Osteoblast (primary cell): ENCODE results near the gene GRM5. TPM values are rescaled to one million over a fixed set of nuclear protein-coding genes. Genes with fewer than 3 reads are reported as not detected.
"Not testable (repeated sequence)": the region's sequence is repeated elsewhere in the genome, so short reads cannot be mapped to it uniquely, and the experiment has no call there.

Source experiments
- DNase-seq: peaks from one replicate; pipeline ENCODE4 v3.0.0; 2011; ENCODE audit warnings: low spot score, mixed read lengths; ENCODE audit not compliant: insufficient read length; ENCODE audit errors: missing footprints
- H2AFZ ChIP-seq: 2 replicates; pipeline ENCODE4 v1.6.0; 2011; ENCODE audit warnings: mild to moderate bottlenecking, low read length
- H3K27ac ChIP-seq: 2 replicates; pipeline ENCODE4 v1.5.1; 2011; ENCODE audit warnings: mild to moderate bottlenecking, low read depth, low read length, moderate library complexity
- H3K27me3 ChIP-seq: 2 replicates; pipeline ENCODE4 v1.6.0; 2012; ENCODE audit warnings: mild to moderate bottlenecking, control low read depth, inconsistent platforms, low read length, moderate library complexity; ENCODE audit not compliant: insufficient read depth
- H3K36me3 ChIP-seq: 2 replicates; pipeline ENCODE4 v1.5.1; 2011; ENCODE audit warnings: mild to moderate bottlenecking, low read length, control low read depth, moderate library complexity; ENCODE audit not compliant: insufficient read depth
- H3K4me1 ChIP-seq: 2 replicates; pipeline ENCODE4 v1.5.1; 2011; ENCODE audit warnings: mild to moderate bottlenecking, low read length, control low read depth, moderate library complexity; ENCODE audit not compliant: insufficient read depth
- H3K4me2 ChIP-seq: 2 replicates; pipeline ENCODE4 v1.6.0; 2011; ENCODE audit warnings: mild to moderate bottlenecking, low read length; ENCODE audit not compliant: insufficient read depth
- H3K4me3 ChIP-seq: fragments of 200-600 bp; sonication (generic); 3 replicates; pipeline ENCODE4 v1.5.1; 2012; ENCODE audit warnings: mild to moderate bottlenecking, low read length, inconsistent platforms; ENCODE audit not compliant: insufficient read depth
- H3K79me2 ChIP-seq: 2 replicates; pipeline ENCODE4 v1.6.0; 2012; ENCODE audit warnings: mild to moderate bottlenecking, low read length, control low read depth, inconsistent platforms; ENCODE audit not compliant: insufficient read depth
- H3K9me3 ChIP-seq: 2 replicates; pipeline ENCODE4 v1.5.1; 2011; ENCODE audit warnings: low read depth, low read length, control low read depth
- H4K20me1 ChIP-seq: 2 replicates; pipeline ENCODE4 v1.6.0; 2012; ENCODE audit warnings: mild to moderate bottlenecking, low read length, control low read depth; ENCODE audit not compliant: insufficient read depth
- CTCF ChIP-seq: IDR thresholded peaks from 2 replicates; pipeline ENCODE4 v1.5.1; 2011; ENCODE audit warnings: mild to moderate bottlenecking, low read depth, low read length, moderate library complexity; ENCODE audit errors: extremely low read depth
- total RNA-seq: library from RNA; depleted of rRNA; stranded (reverse); fragments of >200 nt; gene quantifications from 2 replicates; pipeline ENCODE4 v1.2.3, GENCODE V29; 2012

Gene GRM5
- total RNA-seq, 1 donor = not detected

- no peak overlapping the region for H3K4me2 ChIP-seq
- H3K27ac ChIP-seq = peak overlapping the region; percentile 90
- no peak for DNase-seq
Measured at GRCh38 chr11:88535266-88535665, 530.5 kb downstream of the GRM5 start.

DNA sequence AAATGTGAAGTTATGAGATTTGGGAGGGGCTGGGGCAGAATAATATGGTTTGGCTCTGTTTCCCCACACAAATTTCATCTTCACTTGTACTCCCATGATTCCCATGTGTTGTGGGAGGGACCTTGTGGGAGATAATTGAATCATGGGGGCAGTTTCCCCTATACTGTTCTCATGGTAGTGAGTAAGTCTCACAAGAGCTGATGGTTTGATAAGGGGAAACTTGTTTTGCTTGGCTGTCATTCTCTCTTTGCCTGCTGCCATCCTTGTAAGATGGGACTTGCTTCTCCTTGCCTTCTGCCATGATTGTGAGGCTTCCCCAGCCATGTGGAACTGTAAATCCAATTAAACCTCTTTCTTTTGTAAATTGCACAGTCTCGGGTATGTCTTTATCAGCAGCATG lies 531.1 kb downstream of the GRM5 start:
- not testable (repeated sequence) for H2AFZ ChIP-seq, DNase-seq
- peak overlapping the region; percentile 90 for H3K27ac ChIP-seq

More at GRCh38 chr11:88535266-88535665, 530.5 kb downstream of the GRM5 start:
- H3K27me3 ChIP-seq = no peaks in the 10 kb centered on the region
- H3K4me1 ChIP-seq = peaks cover 33% of the 10 kb centered on the region
- no peaks in the 10 kb centered on the region for H4K20me1 ChIP-seq
- no peak overlapping the region for H3K4me3 ChIP-seq
- TF ChIP-seq CTCF = no peak
- no peaks in the 10 kb centered on the region for H3K36me3 ChIP-seq
- H2AFZ ChIP-seq = peak overlapping the region; percentile 15
- H3K79me2 ChIP-seq = no peaks in the 10 kb centered on the region
- H3K9me3 ChIP-seq = no peaks in the 10 kb centered on the region

DNA sequence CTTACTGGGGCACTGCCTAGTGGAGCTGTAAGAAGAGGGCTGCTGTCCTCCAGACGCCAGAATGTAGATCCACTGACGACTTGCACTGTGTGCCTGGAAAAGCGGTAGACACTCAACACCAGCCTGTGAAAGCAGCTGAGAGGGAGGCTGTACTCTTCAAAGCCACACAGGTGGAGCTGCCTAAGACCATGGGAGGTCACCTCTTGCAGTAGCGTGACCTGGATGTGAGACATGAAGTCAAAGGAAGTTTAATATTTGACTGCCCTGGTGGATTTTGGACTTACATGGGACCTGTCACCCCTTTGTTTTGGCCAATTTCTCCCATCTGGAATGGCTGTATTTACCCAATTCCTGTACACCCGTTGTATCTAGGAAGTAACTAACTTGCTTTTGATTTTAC lies 531.6 kb downstream of the GRM5 start:
- TF ChIP-seq CTCF = no peak
- DNase-seq = no peak
- no peaks in the 10 kb centered on the region for H3K79me2 ChIP-seq
- no peak overlapping the region for H3K4me2 ChIP-seq
- H3K9me3 ChIP-seq = no peaks in the 10 kb centered on the region
- H4K20me1 ChIP-seq = no peaks in the 10 kb centered on the region
- no peaks in the 10 kb centered on the region for H3K36me3 ChIP-seq
- H3K4me1 ChIP-seq = peaks cover 33% of the 10 kb centered on the region
- no peaks in the 10 kb centered on the region for H3K27me3 ChIP-seq
- H3K27ac ChIP-seq = no peak overlapping the region
- no peak overlapping the region for H2AFZ ChIP-seq
- no peak overlapping the region for H3K4me3 ChIP-seq

More for the DNA sequence above, 531.1 kb downstream of the GRM5 start:
- H3K4me1 ChIP-seq = peaks cover 33% of the 10 kb centered on the region
- H3K36me3 ChIP-seq, H3K9me3 ChIP-seq, H3K4me3 ChIP-seq, H4K20me1 ChIP-seq, H3K4me2 ChIP-seq, H3K27me3 ChIP-seq, H3K79me2 ChIP-seq: not testable (repeated sequence)

DNA sequence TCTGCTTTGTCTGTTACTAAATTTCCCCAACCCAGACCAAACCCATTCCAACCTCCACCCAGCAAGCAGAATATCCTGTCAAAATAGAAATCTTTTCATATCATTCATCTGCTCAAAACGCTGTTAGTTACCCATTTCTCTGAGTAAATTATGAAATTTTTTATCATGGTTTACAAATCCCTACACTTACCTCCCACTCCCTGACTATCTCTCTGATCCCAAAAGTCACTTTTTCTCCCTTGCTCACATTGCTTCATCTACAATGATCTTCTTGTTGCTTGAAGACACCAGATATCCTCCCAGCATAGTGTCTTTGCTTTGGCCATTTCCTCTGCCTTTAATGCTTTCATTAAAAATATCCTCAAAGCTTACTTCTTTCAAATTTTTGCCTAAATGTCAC lies 532.8 kb downstream of the GRM5 start:
- H3K36me3 ChIP-seq = no peaks in the 10 kb centered on the region
- no peak for DNase-seq
- no peak overlapping the region for H3K4me2 ChIP-seq
- H3K79me2 ChIP-seq = no peaks in the 10 kb centered on the region
- H3K27ac ChIP-seq = no peak overlapping the region
- no peaks in the 10 kb centered on the region for H3K27me3 ChIP-seq
- no peaks in the 10 kb centered on the region for H3K9me3 ChIP-seq
- no peak overlapping the region for H2AFZ ChIP-seq
- no peaks in the 10 kb centered on the region for H4K20me1 ChIP-seq
- no peak for TF ChIP-seq CTCF
- H3K4me3 ChIP-seq = no peak overlapping the region
- peaks cover 27% of the 10 kb centered on the region for H3K4me1 ChIP-seq
